GM19025 (cell line): ENCODE measurements around the gene SYNPO2L.
"Not testable (repeated sequence)": the region's sequence is repeated elsewhere in the genome, so short reads cannot be mapped to it uniquely, and the experiment has no call there.

Experiments used
- ATAC-seq: cut with Tn5 transposase; IDR thresholded peaks from one replicate; pipeline ENCODE4 v1.9.1; 2021; ENCODE audit warnings: mild to moderate bottlenecking, low read depth, moderate library complexity; ENCODE audit not compliant: unreplicated experiment

Gene SYNPO2L

DNA sequence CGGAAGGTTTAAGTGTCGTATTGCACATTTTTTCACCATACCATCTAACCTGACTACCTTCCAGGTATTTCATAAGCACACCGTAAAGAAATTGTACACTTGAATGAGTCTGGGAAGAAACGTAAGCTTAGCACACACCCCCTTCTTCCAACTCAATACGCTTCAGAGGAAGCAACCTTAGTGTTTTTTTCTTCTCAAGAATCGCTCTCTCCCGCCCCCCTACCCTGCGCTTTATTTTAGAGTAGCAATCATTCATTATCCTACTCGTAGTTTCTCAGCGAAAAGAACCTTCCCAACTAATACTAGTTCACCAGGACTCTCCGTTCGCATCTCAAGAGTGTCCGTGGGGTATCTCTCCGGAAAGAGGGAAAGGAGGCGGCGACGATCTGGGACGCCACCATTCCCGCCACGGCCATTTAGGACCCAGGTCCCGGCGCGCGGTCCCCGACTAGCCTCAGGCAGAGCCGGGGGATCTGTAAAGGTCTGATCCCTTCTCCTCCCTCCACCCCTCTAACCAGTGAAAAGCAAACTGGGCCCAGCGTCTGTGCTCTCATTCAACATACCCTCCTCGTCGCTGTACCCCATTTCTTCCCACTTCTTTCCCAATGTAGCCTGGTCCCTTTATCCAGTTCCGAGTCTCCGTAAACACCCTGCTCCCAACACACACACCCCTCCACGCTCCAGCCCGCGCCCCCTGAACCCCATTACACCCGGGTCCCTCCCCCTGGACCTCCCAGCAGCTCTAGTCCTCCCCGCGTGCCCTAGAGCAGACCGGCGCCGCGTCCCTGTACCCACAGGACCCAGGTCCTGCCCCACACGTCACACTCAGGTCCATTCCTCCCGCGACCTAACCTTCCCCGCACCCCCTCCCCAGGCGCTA, 30.6 kb downstream of the SYNPO2L start:
- ATAC-seq, result peak; percentile 26

DNA sequence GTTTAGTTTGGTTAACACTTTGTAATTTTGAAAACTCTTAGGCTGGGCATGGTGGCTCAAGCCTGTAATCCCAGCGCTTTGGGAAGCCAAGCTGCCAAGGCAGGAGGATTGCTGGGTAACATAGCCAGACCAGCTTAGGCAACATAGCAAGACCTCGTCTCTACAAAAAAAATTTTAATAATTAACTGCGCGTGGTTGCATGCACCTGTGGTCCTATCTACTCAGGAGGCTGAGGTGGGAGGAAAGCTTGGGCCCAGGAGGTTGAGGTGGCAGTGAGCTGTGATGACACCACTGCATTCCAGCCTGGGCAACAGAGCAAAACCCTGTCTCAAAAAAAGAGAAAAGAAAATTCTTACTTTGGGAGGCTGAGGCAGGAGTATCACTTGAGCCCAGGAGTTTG, 32.8 kb downstream of the SYNPO2L start:
- no peak for ATAC-seq

DNA sequence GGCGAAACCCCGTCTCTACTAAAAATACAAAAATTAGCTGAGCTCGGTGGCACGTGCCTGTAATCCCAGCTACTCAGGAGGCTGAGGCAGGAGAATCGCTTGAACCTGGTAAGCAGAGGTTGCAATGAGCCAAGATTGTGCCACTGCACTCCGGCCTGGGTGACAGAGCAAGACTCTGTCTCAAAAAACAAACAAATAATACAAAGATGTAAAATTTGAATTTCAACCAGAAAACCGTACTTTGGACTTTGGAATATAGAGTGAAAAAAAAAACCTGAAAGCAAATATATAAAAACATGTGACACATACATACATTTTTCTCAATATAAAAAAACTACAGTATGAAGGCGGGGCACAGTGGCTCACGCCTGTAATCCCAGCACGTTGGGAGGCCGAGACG, 34.9 kb downstream of the SYNPO2L start:
- not testable (repeated sequence) for ATAC-seq

DNA sequence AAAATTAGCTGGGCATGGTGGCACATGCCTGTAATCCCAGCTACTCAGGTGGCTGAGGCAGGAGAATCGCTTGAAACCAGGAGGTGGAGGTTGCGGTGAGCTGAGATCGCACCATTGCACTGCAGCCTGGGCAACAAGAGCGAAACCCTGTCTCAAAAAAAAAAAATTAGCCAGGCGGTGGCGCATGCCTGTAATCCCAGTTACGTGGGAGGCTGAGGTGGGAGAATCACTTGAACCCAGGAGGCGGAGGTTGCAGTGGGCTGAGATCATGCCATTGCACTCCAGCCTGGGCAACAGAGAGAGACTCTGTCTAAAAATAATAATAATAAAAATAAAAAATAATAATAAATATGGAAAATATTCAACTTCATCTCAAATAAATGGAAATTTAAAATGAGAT, 38.7 kb downstream of the SYNPO2L start:
- ATAC-seq, result not testable (repeated sequence)

DNA sequence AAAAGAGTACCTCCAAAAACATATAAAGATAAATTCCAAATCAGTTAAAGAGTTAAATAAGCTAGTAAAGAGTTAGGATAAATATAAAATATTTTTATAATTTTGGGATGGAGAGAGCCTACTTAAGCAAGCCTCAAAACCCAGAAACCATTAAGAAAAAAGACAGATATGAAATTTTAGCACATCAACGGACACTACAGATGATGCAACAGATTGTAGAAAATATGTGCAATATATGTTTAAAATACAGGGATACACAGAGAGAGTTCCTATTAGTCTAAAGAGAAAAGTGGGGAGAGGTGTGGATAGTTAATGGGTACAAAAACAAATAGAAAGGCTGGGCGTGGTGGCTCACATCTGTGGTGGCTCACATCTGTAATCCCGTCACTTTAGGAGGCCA, 41.1 kb downstream of the SYNPO2L start:
- no peak for ATAC-seq

DNA sequence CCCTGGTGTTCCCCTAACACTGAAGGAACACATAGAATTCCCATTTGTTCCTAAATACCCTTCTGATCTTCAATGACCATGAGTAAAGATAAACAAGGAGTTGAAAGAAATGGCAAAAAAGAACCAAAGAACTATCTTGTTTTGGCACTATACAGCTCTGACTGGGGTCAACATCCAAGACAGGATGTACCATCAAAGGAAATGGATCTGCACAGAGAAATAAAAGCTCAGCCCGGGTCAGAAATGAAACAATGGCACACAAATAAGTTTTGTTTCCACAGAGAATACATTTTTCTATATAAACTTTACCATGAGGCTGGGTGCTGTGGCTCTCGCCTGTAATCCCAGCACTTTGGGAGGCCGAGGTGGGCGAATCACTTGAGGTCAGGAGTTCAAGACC, 46.7 kb downstream of the SYNPO2L start:
- ATAC-seq, result no peak

DNA sequence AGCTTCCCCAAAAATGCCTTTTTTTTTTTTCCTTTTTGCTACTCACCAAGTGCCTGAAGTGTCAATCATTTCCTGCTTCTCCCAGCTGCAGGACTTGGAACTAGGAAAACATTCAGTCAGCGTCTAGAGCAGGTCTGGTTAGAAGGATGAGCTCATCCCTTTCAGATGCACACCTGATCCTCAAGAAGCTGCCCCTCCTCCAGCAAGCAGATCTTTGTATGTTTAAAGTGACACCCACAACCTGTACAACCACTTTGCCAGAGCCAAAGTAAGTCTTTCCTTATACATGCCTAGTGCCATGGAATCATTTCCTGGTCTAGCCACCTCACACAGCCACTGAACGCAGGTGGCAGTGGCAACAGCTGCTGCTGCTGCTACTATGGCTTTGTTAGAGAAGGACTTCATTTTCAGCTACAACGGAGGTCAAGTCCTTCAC, 54.3 kb downstream of the SYNPO2L start:
- no peak for ATAC-seq

DNA sequence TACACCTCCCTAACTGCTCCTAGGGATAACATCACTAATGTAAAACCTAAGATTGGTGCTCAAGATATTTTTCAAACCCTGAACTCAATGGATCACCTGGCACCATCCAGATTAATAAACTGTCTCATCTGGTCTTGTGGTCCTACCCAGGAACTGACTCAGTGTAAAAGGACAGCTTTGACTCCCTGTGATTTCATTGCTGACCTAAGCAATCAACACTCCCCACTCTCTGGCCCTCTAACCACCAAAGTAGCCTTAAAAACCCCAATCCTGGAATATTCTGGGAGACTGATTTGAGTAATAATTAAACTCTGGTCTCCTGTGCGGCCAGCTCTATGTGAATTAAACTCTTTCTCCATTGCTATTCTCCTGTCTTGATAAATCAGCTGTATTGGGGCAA, 58.5 kb downstream of the SYNPO2L start:
- ATAC-seq, result no peak
